IMR-90 (cell line): ENCODE results near the gene PTPRK. TPM values are rescaled to one million over a fixed set of nuclear protein-coding genes. Genes with fewer than 3 reads are reported as not detected.

Experiments used
- ATAC-seq: fragments of 200-7000 bp; cut with Tn5 transposase; 2 replicates; pipeline ENCODE4 v1.9.1; 2020; ENCODE audit warnings: low read depth, mild to moderate bottlenecking, moderate library complexity
- BruUV-seq: library from RNA; stranded (reverse); fragments of 400-500 nt; replicated peaks from 2 replicates; lab custom pipeline; 2021; lab: Mats Ljungman, UMichigan
- CTCF ChIA-PET: fragments of 300-600 bp; formaldehyde crosslinking; extraction: SDS; loops from one replicate; lab custom pipeline; 2021; ENCODE audit warnings: antibody characterized with exemption; lab: Yijun Ruan, JAX
- POLR2A ChIA-PET: fragments of 300-600 bp; sonication (Branson Sonifier 250); formaldehyde crosslinking; loops from one replicate; lab custom pipeline; 2022; ENCODE audit warnings: antibody characterized with exemption; ENCODE audit not compliant: unreplicated experiment; lab: Charles Lee
- DNase-seq: peaks from one replicate; pipeline ENCODE4 v3.0.0; 2013
- H2AFZ ChIP-seq: replicated peaks from 2 replicates; pipeline ENCODE3; 2013; ENCODE audit warnings: low read length, mild to moderate bottlenecking; ENCODE audit not compliant: poor library complexity
- H2AK5ac ChIP-seq: 2 replicates; pipeline ENCODE4 v1.6.1; 2013; ENCODE audit warnings: low read depth, low read length, inconsistent platforms
- H2AK9ac ChIP-seq: replicated peaks from 2 replicates; pipeline ENCODE3; 2013; ENCODE audit warnings: mild to moderate bottlenecking, low read depth, low read length, moderate library complexity; ENCODE audit not compliant: poor library complexity
- H2BK120ac ChIP-seq: 2 replicates; pipeline ENCODE4 v1.6.1; 2013; ENCODE audit warnings: low read depth, low read length, inconsistent platforms
- H2BK15ac ChIP-seq: 3 replicates; pipeline ENCODE4 v1.6.1; 2013; ENCODE audit warnings: low read depth, low read length, inconsistent platforms
- H2BK20ac ChIP-seq: 2 replicates; pipeline ENCODE4 v1.6.1; 2013; ENCODE audit warnings: low read depth, mild to moderate bottlenecking, inconsistent platforms, low read length, moderate library complexity
- H2BK5ac ChIP-seq: 2 replicates; pipeline ENCODE4 v1.6.1; 2013; ENCODE audit warnings: mild to moderate bottlenecking, low read depth, low read length, inconsistent platforms; ENCODE audit not compliant: poor library complexity, severe bottlenecking
- H3K14ac ChIP-seq: replicated peaks from 2 replicates; pipeline ENCODE4 v1.6.1; 2013; ENCODE audit warnings: low read depth, low read length, inconsistent platforms
- H3K18ac ChIP-seq: 2 replicates; pipeline ENCODE4 v1.6.1; 2013; ENCODE audit warnings: low read depth, low read length, control low read depth
- H3K23ac ChIP-seq: 2 replicates; pipeline ENCODE4 v1.6.1; 2013; ENCODE audit warnings: low read depth, low read length, inconsistent platforms
- H3K27ac ChIP-seq: 2 replicates; pipeline ENCODE4 v1.5.1; 2013; ENCODE audit warnings: mild to moderate bottlenecking, control low read depth, low read length; ENCODE audit not compliant: insufficient read depth
- H3K27me3 ChIP-seq: 2 replicates; pipeline ENCODE4 v1.6.1; 2013; ENCODE audit warnings: low read length; ENCODE audit not compliant: control insufficient read depth, insufficient read depth
- H3K36me3 ChIP-seq: 2 replicates; pipeline ENCODE4 v1.6.1; 2013; ENCODE audit warnings: low read length, mixed read lengths; ENCODE audit not compliant: control insufficient read depth, insufficient read depth
- H3K4ac ChIP-seq: 2 replicates; pipeline ENCODE4 v1.6.1; 2013; ENCODE audit warnings: low read depth, low read length, inconsistent platforms
- H3K4me1 ChIP-seq: 2 replicates; pipeline ENCODE4 v1.6.1; 2013; ENCODE audit warnings: low read length, mixed read lengths; ENCODE audit not compliant: control insufficient read depth, insufficient read depth
- H3K4me2 ChIP-seq: 2 replicates; pipeline ENCODE4 v1.6.1; 2013; ENCODE audit warnings: low read depth, mild to moderate bottlenecking, control low read depth, low read length, moderate library complexity
- H3K4me3 ChIP-seq: 2 replicates; pipeline ENCODE4 v1.5.1; 2013; ENCODE audit warnings: low read depth, mild to moderate bottlenecking, control low read depth, low read length, moderate library complexity; ENCODE audit not compliant: insufficient read depth
- H3K56ac ChIP-seq: 2 replicates; pipeline ENCODE4 v1.6.1; 2013; ENCODE audit warnings: low read length, inconsistent platforms; ENCODE audit not compliant: insufficient read depth; ENCODE audit errors: extremely low read depth
- H3K79me1 ChIP-seq, 2 experiments: 2 replicates each; pipeline ENCODE4 v1.6.1; 2013; ENCODE audit warnings: low read length in 2 of 2, inconsistent platforms in 1 of 2, low read depth in 1 of 2
- H3K9ac ChIP-seq: 2 replicates; pipeline ENCODE4 v1.6.1; 2013; ENCODE audit warnings: low read depth, low read length, control low read depth
- H3K9me1 ChIP-seq: 2 replicates; pipeline ENCODE4 v1.6.1; 2013; ENCODE audit warnings: low read length, inconsistent platforms; ENCODE audit not compliant: insufficient read depth
- H3K9me3 ChIP-seq: 2 replicates; pipeline ENCODE4 v1.6.1; 2013; ENCODE audit warnings: low read length; ENCODE audit not compliant: control insufficient read depth, insufficient read depth
- H4K20me1 ChIP-seq: 2 replicates; pipeline ENCODE4 v1.6.1; 2013; ENCODE audit warnings: low read length, inconsistent platforms; ENCODE audit not compliant: insufficient read depth
- H4K5ac ChIP-seq: 2 replicates; pipeline ENCODE4 v1.6.1; 2013; ENCODE audit warnings: mild to moderate bottlenecking, low read depth, low read length, control low read depth
- H4K8ac ChIP-seq, 2 experiments: 2 replicates each; pipeline ENCODE4 v1.6.1; 2013; ENCODE audit warnings: low read depth in 2 of 2, low read length in 2 of 2, control low read depth in 1 of 2, inconsistent platforms in 1 of 2
- H4K91ac ChIP-seq: 2 replicates; pipeline ENCODE4 v1.6.1; 2013; ENCODE audit warnings: low read depth, low read length, inconsistent platforms; ENCODE audit not compliant: insufficient read depth
- BHLHE40 ChIP-seq: fragments of 150-350 bp; IDR thresholded peaks from 2 replicates; pipeline ENCODE4 v1.6.1; 2016; ENCODE audit warnings: mild to moderate bottlenecking, low read depth, low read length
- CEBPB ChIP-seq: IDR thresholded peaks from 2 replicates; pipeline ENCODE4 v1.6.1; 2012; ENCODE audit warnings: low read depth, low read length, improper control_type of control experiment
- CHD1 ChIP-seq: IDR thresholded peaks from 2 replicates; pipeline ENCODE4 v1.6.1; 2012; ENCODE audit warnings: low read depth, low read length, improper control_type of control experiment
- CTCF ChIP-seq: conservative IDR thresholded peaks from 2 replicates; pipeline ENCODE4 v1.5.1; 2012; ENCODE audit warnings: mild to moderate bottlenecking, low read depth, low read length, improper control_type of control experiment
- ELK1 ChIP-seq: fragments of 150-350 bp; IDR thresholded peaks from 2 replicates; pipeline ENCODE4 v1.6.1; 2016; ENCODE audit warnings: low read depth, mild to moderate bottlenecking, low read length, moderate library complexity, borderline replicate concordance
- FOS ChIP-seq: fragments of 150-350 bp; IDR thresholded peaks from 2 replicates; pipeline ENCODE4 v1.6.1; 2016; ENCODE audit warnings: low read depth, low read length
- MAFK ChIP-seq: IDR thresholded peaks from 2 replicates; pipeline ENCODE4 v1.6.1; 2012; ENCODE audit warnings: low read depth, low read length, improper control_type of control experiment
- MAZ ChIP-seq: IDR thresholded peaks from 2 replicates; pipeline ENCODE4 v1.6.1; 2012; ENCODE audit warnings: low read depth, mild to moderate bottlenecking, low read length, improper control_type of control experiment, moderate library complexity, borderline replicate concordance
- MXI1 ChIP-seq: IDR thresholded peaks from 2 replicates; pipeline ENCODE4 v1.6.1; 2012; ENCODE audit warnings: low read depth, mild to moderate bottlenecking, low read length, moderate library complexity, borderline replicate concordance
- NFE2L2 ChIP-seq: fragments of 150-350 bp; IDR thresholded peaks from 2 replicates; pipeline ENCODE4 v1.6.1; 2016; ENCODE audit warnings: low read depth, mild to moderate bottlenecking, low read length
- POLR2A ChIP-seq: IDR thresholded peaks from 2 replicates; pipeline ENCODE4 v1.6.1; 2012; ENCODE audit warnings: mild to moderate bottlenecking, low read depth, low read length
- RAD21 ChIP-seq: IDR thresholded peaks from 2 replicates; pipeline ENCODE4 v1.6.1; 2012; ENCODE audit warnings: low read length, improper control_type of control experiment
- RCOR1 ChIP-seq: IDR thresholded peaks from 2 replicates; pipeline ENCODE4 v1.6.1; 2012; ENCODE audit warnings: mild to moderate bottlenecking, low read length, improper control_type of control experiment; ENCODE audit not compliant: insufficient replicate concordance
- RFX5 ChIP-seq: IDR thresholded peaks from 2 replicates; pipeline ENCODE4 v1.8.0; 2012; ENCODE audit warnings: low read depth, mild to moderate bottlenecking, low read length, moderate library complexity
- SMC3 ChIP-seq: fragments of 150-350 bp; IDR thresholded peaks from 2 replicates; pipeline ENCODE4 v1.6.1; 2016; ENCODE audit warnings: low read depth, mild to moderate bottlenecking, antibody characterized with exemption, low read length, moderate library complexity
- USF2 ChIP-seq: fragments of 150-350 bp; IDR thresholded peaks from 2 replicates; pipeline ENCODE4 v1.6.1; 2017; ENCODE audit warnings: mild to moderate bottlenecking, antibody characterized with exemption, low read length, low read depth
- WGBS, 2 experiments: methylation state at CpG; one replicate each; pipeline versions ENCODE4 v1.1.5 to v1.1.7; 2013; ENCODE audit warnings: missing lambda C conversion rate in 2 of 2; ENCODE audit not compliant: insufficient read length in 1 of 2; ENCODE audit errors: extremely low coverage in 2 of 2; 5-methylcytosine and 5-hydroxymethylcytosine counted together
- dilution Hi-C: fragments of 300-500 bp; cut with HindIII; formaldehyde crosslinking; loops from one replicate; pipeline ENCODE4 v1.14.3; 2018; ENCODE audit warnings: low sequenced_read_pairs; ENCODE audit not compliant: unreplicated experiment
- in situ Hi-C: fragments of 300-500 bp; cut with MboI; formaldehyde crosslinking; loops from 3 replicates; pipeline ENCODE4 v1.14.3; 2019; ENCODE audit warnings: low sequenced_read_pairs, inconsistent platforms, mixed read lengths
- intact Hi-C: fragments of 100-400 bp; cut with micrococcal nuclease; formaldehyde crosslinking; loops from 2 replicates; pipeline ENCODE4 v1.10.0; 2022
- polyA plus RNA-seq, 3 experiments: library from polyadenylated mRNA; depleted of rRNA; stranded (reverse); fragments of >200 nt; gene quantifications; 2 replicates each; pipeline ENCODE4 v1.2.3, GENCODE V29; 2012; ENCODE audit warnings: low replicate concordance in 1 of 3
- total RNA-seq: library from RNA; depleted of rRNA; stranded (reverse); fragments of >200 nt; gene quantifications from 2 replicates; pipeline ENCODE4 v1.2.3, GENCODE V29; 2012

Gene PTPRK
- total and polyA plus RNA-seq, 2 of the 4 experiments (the other 2 are of a cell fraction), result 18.0 to 80.8 TPM

- no CpG with 5 or more reads among the region's 2 CpGs for WGBS, 2 experiments
- Histone ChIP-seq H4K91ac (no peak overlapping the region), H2AFZ (no peak overlapping the region), H2BK5ac (no peak overlapping the region), H3K27ac (no peak overlapping the region), H3K18ac (no peak overlapping the region), H4K8ac (no peak overlapping the region), H3K4me3 (no peak overlapping the region), H3K9me3 (no peaks in the 10 kb centered on the region), H3K4me1 (peaks cover 1% of the 10 kb centered on the region; the same call in 1 of the 2 replicates), H3K27me3 (no peaks in the 10 kb centered on the region), H3K14ac (no peak overlapping the region), H3K79me1 (no peaks in the 10 kb centered on the region), H3K9ac (no peak overlapping the region), H3K23ac (no peak overlapping the region), H2AK5ac (no peak overlapping the region), H3K36me3 (no peaks in the 10 kb centered on the region), H3K9me1 (no peaks in the 10 kb centered on the region), H2BK20ac (no peak overlapping the region), H3K56ac (no peak overlapping the region), H2BK15ac (no peak overlapping the region), H2AK9ac (no peak overlapping the region), H3K4ac (no peak overlapping the region), H2BK120ac (no peak overlapping the region), H4K5ac (no peak overlapping the region), H3K4me2 (no peak overlapping the region), H4K20me1 (no peaks in the 10 kb centered on the region)
- TF ChIP-seq NFE2L2, result no peak
- TF ChIP-seq CTCF, result no peak
- no peak for TF ChIP-seq MXI1
- no peak for TF ChIP-seq SMC3
- TF ChIP-seq RAD21, result no peak
- no peak for TF ChIP-seq FOS
- no peak for TF ChIP-seq POLR2A
- TF ChIP-seq CEBPB, result no peak
- no peak for TF ChIP-seq MAFK
- TF ChIP-seq RCOR1, result no peak
- no peak for TF ChIP-seq ELK1
- TF ChIP-seq MAZ, result no peak
- TF ChIP-seq CHD1, result no peak
- TF ChIP-seq RFX5, result no peak
- no peak for TF ChIP-seq USF2
- no peak for TF ChIP-seq BHLHE40
- in situ Hi-C loops (no loop called here), intact Hi-C loops (no loop called here), dilution Hi-C loops (no loop called here)
- POLR2A ChIA-PET, result no interaction called here
- BruUV-seq, result no TSS peak
- DNase-seq, result no peak
- CTCF ChIA-PET, result no interaction called here
- no peak for ATAC-seq
These were observed 11.3 kb upstream of the PTPRK start for GRCh38 chr6:128531696-128532095.
